SK-N-SH (cell line): ENCODE data around the gene NSD2. TPM values are rescaled to one million over a fixed set of nuclear protein-coding genes. Genes with fewer than 3 reads are reported as not detected.

ENCODE experiments used
- CTCF ChIA-PET: fragments of 300-600, 350-600 bp; formaldehyde crosslinking; extraction: SDS; loops from one replicate; lab custom pipeline; 2021; lab: Yijun Ruan, JAX
- POLR2A ChIA-PET: fragments of 350-600 bp; sonication (Branson Sonifier 250); formaldehyde crosslinking; extraction: SDS; loops from one replicate; lab custom pipeline; 2020; ENCODE audit warnings: antibody characterized with exemption, inconsistent platforms; lab: Yijun Ruan, JAX
- DNase-seq: peaks from one replicate; pipeline ENCODE4 v3.0.0; 2012
- H2AFZ ChIP-seq: fragments of 200-600 bp; sonication (generic); 2 replicates; pipeline ENCODE4 v1.8.1; 2016; ENCODE audit warnings: antibody characterized with exemption, mild to moderate bottlenecking, low read depth
- H3F3A ChIP-seq: fragments of 200-600 bp; sonication (generic); replicated peaks from 2 replicates; pipeline ENCODE3; 2016; ENCODE audit warnings: antibody characterized with exemption, mild to moderate bottlenecking; ENCODE audit not compliant: insufficient read depth
- H3K27ac ChIP-seq, 2 experiments: fragments of 200-500 bp in 1 of 2; fragments of 200-600 bp in 1 of 2; sonication (Bioruptor generic) in 1 of 2; sonication (generic), shearing (Covaris generic) in 1 of 2; 2 replicates each; pipeline versions ENCODE4 v1.5.1 to v1.6.1; 2014 to 2016; ENCODE audit warnings: low read depth in 2 of 2, inconsistent platforms in 1 of 2, low read length in 1 of 2, mild to moderate bottlenecking in 1 of 2, mixed read lengths in 1 of 2
- H3K27me3 ChIP-seq: fragments of 200-600 bp; sonication (generic), shearing (Covaris generic); 2 replicates; pipeline ENCODE4 v1.6.1; 2016; ENCODE audit warnings: mixed run types; ENCODE audit not compliant: insufficient read depth
- H3K36me3 ChIP-seq, 2 experiments: fragments of 200-500 bp in 1 of 2; fragments of 200-600 bp in 1 of 2; sonication (Bioruptor generic) in 1 of 2; sonication (generic) in 1 of 2; replicated peaks in 1 of 2; 2 replicates each; pipeline versions ENCODE3 to v1.5.1; 2014 to 2016; ENCODE audit warnings: low read length in 1 of 2, mild to moderate bottlenecking in 1 of 2; ENCODE audit not compliant: insufficient read depth in 2 of 2, control insufficient read depth in 1 of 2
- H3K4me1 ChIP-seq, 2 experiments: fragments of 200-500 bp in 1 of 2; fragments of 200-600 bp in 1 of 2; sonication (Bioruptor generic) in 1 of 2; sonication (generic), shearing (Covaris generic) in 1 of 2; 2 replicates each; pipeline versions ENCODE4 v1.5.1 to v1.6.1; 2014 to 2016; ENCODE audit warnings: low read depth in 1 of 2, low read length in 1 of 2, mixed run types in 1 of 2; ENCODE audit not compliant: insufficient read depth in 2 of 2, control insufficient read depth in 1 of 2
- H3K4me2 ChIP-seq: fragments of 200-600 bp; sonication (generic), shearing (Covaris generic); 2 replicates; pipeline ENCODE4 v1.6.1; 2017; ENCODE audit warnings: mixed run types
- H3K4me3 ChIP-seq, 2 experiments: fragments of 200-500 bp in 1 of 2; fragments of 200-600 bp in 1 of 2; sonication (Bioruptor generic) in 1 of 2; sonication (generic), shearing (Covaris generic) in 1 of 2; 2 replicates each; pipeline versions ENCODE4 v1.5.1 to v1.8.1; 2014 to 2016; ENCODE audit warnings: low read depth in 2 of 2, inconsistent platforms in 1 of 2, low read length in 1 of 2, mild to moderate bottlenecking in 1 of 2, mixed read lengths in 1 of 2, moderate library complexity in 1 of 2
- H3K79me2 ChIP-seq: fragments of 200-600 bp; sonication (generic); 2 replicates; pipeline ENCODE4 v1.8.1; 2017; ENCODE audit warnings: mild to moderate bottlenecking; ENCODE audit not compliant: insufficient read depth
- H3K9ac ChIP-seq: fragments of 200-600 bp; sonication (generic); 2 replicates; pipeline ENCODE4 v1.6.1; 2017; ENCODE audit warnings: mixed run types
- H3K9me2 ChIP-seq: fragments of 200-600 bp; sonication (generic); 2 replicates; pipeline ENCODE4 v1.6.1; 2017; ENCODE audit warnings: mixed run types
- H3K9me3 ChIP-seq: fragments of 200-600 bp; sonication (generic); 2 replicates; pipeline ENCODE4 v1.6.1; 2017; ENCODE audit warnings: mixed run types, mild to moderate bottlenecking, moderate library complexity
- H4K20me1 ChIP-seq: fragments of 200-600 bp; sonication (generic); 2 replicates; pipeline ENCODE4 v1.6.1; 2017; ENCODE audit warnings: mild to moderate bottlenecking, mixed run types; ENCODE audit not compliant: insufficient read depth
- ELF1 ChIP-seq: IDR thresholded peaks from 2 replicates; pipeline ENCODE4 v1.4.0; 2012
- GABPA ChIP-seq: IDR thresholded peaks from 2 replicates; pipeline ENCODE4 v1.4.0; 2012; ENCODE audit warnings: low read depth, mild to moderate bottlenecking
- MXI1 ChIP-seq: IDR thresholded peaks from 2 replicates; pipeline ENCODE4 v1.6.1; 2012; ENCODE audit warnings: mild to moderate bottlenecking, low read depth, low read length, improper control_type of control experiment
- NRF1 ChIP-seq: IDR thresholded peaks from 2 replicates; pipeline ENCODE4 v1.6.1; 2012; ENCODE audit warnings: low read depth, mild to moderate bottlenecking, low read length
- RCOR1 ChIP-seq: fragments of 150-350 bp; IDR thresholded peaks from 2 replicates; pipeline ENCODE4 v1.6.1; 2017; ENCODE audit warnings: antibody characterized with exemption, low read length
- RXRA ChIP-seq: IDR thresholded peaks from 2 replicates; pipeline ENCODE4 v1.4.0; 2012; ENCODE audit warnings: low read depth, mild to moderate bottlenecking, borderline replicate concordance
- TAF1 ChIP-seq: IDR thresholded peaks from 2 replicates; pipeline ENCODE4 v1.6.1; 2012; ENCODE audit warnings: low read depth, mild to moderate bottlenecking, low read length, moderate library complexity, borderline replicate concordance
- WGBS: methylation state at CpG from one replicate; pipeline ENCODE4 v1.1.6; 2017; ENCODE audit warnings: low lambda C conversion rate; 5-methylcytosine and 5-hydroxymethylcytosine counted together
- polyA plus RNA-seq, 3 experiments: library from polyadenylated mRNA; depleted of rRNA; stranded (reverse); fragments of >200 nt; gene quantifications; 2 replicates each; pipeline ENCODE4 v1.2.3, GENCODE V29; 2012
- TF ChIP-seq, protein P1 (sequence below): IDR thresholded peaks from 2 replicates; pipeline ENCODE4; 2012
- TF ChIP-seq, protein P2 (sequence below): fragments of 150-350 bp; IDR thresholded peaks from 2 replicates; pipeline ENCODE4 v1.6.1; 2017; ENCODE audit warnings: antibody characterized with exemption, low read length, low read depth, borderline replicate concordance
- TF ChIP-seq, protein P3 (sequence below): IDR thresholded peaks from 2 replicates; pipeline ENCODE4 v1.6.1; 2012; ENCODE audit warnings: mild to moderate bottlenecking, low read depth, low read length, moderate library complexity

The NSD2 gene
- polyA plus RNA-seq, 1 of the 3 experiments (the other 2 are of a cell fraction) = 34.2 TPM

- Histone ChIP-seq H3F3A (no peaks in the 10 kb centered on the region), H3K4me3 (no peak overlapping the region), H3K27me3 (no peaks in the 10 kb centered on the region), H3K9me2 (no peaks in the 10 kb centered on the region), H3K79me2 (peaks cover 47% of the 10 kb centered on the region), H3K36me3 (peaks cover 38 to 62% of the 10 kb centered on the region in 2 experiments), H3K4me2 (no peak overlapping the region), H3K9me3 (no peaks in the 10 kb centered on the region), H2AFZ (no peak overlapping the region), H3K4me1 (peaks cover 0 to 21% of the 10 kb centered on the region in 2 experiments; a peak in 1 of 4 replicates), H4K20me1 (peaks cover under 1% of the 10 kb centered on the region; the same call in 1 of the 2 replicates), H3K27ac (peak overlapping the region in 1 of 2 experiments; percentile 67; a peak in 1 of 4 replicates), H3K9ac (no peak overlapping the region)
- TF ChIP-seq RCOR1 (no peak), ELF1 (no peak), TAF1 (no peak), RXRA (no peak)
- ChIA-PET CTCF (no interaction called here), POLR2A (interaction anchor here (1.2 kb wide), 1 partner anchor 32 kb away, joined by 4 read pairs; no protein-coding TSS in a partner anchor)
- no peak for DNase-seq
- 100% methylated on average over 3 of the region's 5 CpGs for WGBS
Observed at GRCh38 chr4:1952719-1953118, 81.5 kb downstream of the NSD2 start.

GRCh38 chr4:1953335-1953734 lies 82.1 kb downstream of the NSD2 start:
- ChIA-PET POLR2A (no interaction called here), CTCF (no interaction called here)
- no peaks in the 10 kb centered on the region for H3K9me3 ChIP-seq
- no peak for DNase-seq
- no peaks in the 10 kb centered on the region for H3F3A ChIP-seq
- H3K9me2 ChIP-seq = no peaks in the 10 kb centered on the region
- H3K9ac ChIP-seq = no peak overlapping the region
- H3K27ac ChIP-seq = no peak overlapping the region
- H3K27me3 ChIP-seq = no peaks in the 10 kb centered on the region
- TF ChIP-seq, protein P1, sequence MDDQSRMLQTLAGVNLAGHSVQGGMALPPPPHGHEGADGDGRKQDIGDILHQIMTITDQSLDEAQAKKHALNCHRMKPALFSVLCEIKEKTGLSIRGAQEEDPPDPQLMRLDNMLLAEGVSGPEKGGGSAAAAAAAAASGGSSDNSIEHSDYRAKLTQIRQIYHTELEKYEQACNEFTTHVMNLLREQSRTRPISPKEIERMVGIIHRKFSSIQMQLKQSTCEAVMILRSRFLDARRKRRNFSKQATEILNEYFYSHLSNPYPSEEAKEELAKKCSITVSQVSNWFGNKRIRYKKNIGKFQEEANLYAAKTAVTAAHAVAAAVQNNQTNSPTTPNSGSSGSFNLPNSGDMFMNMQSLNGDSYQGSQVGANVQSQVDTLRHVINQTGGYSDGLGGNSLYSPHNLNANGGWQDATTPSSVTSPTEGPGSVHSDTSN = no peak
- TF ChIP-seq GABPA = no peak
- TF ChIP-seq, protein P2, sequence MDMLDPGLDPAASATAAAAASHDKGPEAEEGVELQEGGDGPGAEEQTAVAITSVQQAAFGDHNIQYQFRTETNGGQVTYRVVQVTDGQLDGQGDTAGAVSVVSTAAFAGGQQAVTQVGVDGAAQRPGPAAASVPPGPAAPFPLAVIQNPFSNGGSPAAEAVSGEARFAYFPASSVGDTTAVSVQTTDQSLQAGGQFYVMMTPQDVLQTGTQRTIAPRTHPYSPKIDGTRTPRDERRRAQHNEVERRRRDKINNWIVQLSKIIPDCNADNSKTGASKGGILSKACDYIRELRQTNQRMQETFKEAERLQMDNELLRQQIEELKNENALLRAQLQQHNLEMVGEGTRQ = no peak
- no peak for TF ChIP-seq NRF1
- TF ChIP-seq RCOR1 = no peak
- TF ChIP-seq, protein P3, sequence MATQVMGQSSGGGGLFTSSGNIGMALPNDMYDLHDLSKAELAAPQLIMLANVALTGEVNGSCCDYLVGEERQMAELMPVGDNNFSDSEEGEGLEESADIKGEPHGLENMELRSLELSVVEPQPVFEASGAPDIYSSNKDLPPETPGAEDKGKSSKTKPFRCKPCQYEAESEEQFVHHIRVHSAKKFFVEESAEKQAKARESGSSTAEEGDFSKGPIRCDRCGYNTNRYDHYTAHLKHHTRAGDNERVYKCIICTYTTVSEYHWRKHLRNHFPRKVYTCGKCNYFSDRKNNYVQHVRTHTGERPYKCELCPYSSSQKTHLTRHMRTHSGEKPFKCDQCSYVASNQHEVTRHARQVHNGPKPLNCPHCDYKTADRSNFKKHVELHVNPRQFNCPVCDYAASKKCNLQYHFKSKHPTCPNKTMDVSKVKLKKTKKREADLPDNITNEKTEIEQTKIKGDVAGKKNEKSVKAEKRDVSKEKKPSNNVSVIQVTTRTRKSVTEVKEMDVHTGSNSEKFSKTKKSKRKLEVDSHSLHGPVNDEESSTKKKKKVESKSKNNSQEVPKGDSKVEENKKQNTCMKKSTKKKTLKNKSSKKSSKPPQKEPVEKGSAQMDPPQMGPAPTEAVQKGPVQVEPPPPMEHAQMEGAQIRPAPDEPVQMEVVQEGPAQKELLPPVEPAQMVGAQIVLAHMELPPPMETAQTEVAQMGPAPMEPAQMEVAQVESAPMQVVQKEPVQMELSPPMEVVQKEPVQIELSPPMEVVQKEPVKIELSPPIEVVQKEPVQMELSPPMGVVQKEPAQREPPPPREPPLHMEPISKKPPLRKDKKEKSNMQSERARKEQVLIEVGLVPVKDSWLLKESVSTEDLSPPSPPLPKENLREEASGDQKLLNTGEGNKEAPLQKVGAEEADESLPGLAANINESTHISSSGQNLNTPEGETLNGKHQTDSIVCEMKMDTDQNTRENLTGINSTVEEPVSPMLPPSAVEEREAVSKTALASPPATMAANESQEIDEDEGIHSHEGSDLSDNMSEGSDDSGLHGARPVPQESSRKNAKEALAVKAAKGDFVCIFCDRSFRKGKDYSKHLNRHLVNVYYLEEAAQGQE = no peak
- TF ChIP-seq MXI1 = no peak
- peaks cover 50% of the 10 kb centered on the region for H3K79me2 ChIP-seq
- peaks cover 3% of the 10 kb centered on the region; the same call in 1 of the 2 replicates for H4K20me1 ChIP-seq
- no peak overlapping the region for H3K4me3 ChIP-seq
- H3K36me3 ChIP-seq = peaks cover 40 to 64% of the 10 kb centered on the region in 2 experiments
- WGBS = 95% methylated on average over 9 of the region's 9 CpGs
- H2AFZ ChIP-seq = no peak overlapping the region
- H3K4me1 ChIP-seq = peaks cover 0 to 21% of the 10 kb centered on the region in 2 experiments; a peak in 1 of 4 replicates
- no peak overlapping the region for H3K4me2 ChIP-seq
